Activated T-cell treated with anti-CD3 and anti-CD28 coated beads, Interleukin-2, amount 50 U/mL, for 24 hours (primary cell): ENCODE results near the gene CD101.
A peak's percentile ranks its signal among the peaks of the same experiment; 100 is the strongest.

Experiments used
- DNase-seq: peaks from one replicate; pipeline ENCODE4 v3.0.0-alpha.2; 2020
- H3K27ac Mint-ChIP-seq: 2 replicates; pipeline ENCODE4 v1.8.0; 2020; ENCODE audit warnings: mild to moderate bottlenecking, mixed read lengths
- H3K27me3 Mint-ChIP-seq: 2 replicates; pipeline ENCODE4 v1.8.0; 2020; ENCODE audit warnings: mixed read lengths
- H3K36me3 Mint-ChIP-seq: 2 replicates; pipeline ENCODE4 v1.8.0; 2020; ENCODE audit warnings: low read depth, mixed read lengths
- H3K4me1 Mint-ChIP-seq: 2 replicates; pipeline ENCODE4 v1.8.0; 2020; ENCODE audit warnings: low read depth, mixed read lengths
- H3K4me3 Mint-ChIP-seq: 2 replicates; pipeline ENCODE4 v1.8.0; 2020; ENCODE audit warnings: mild to moderate bottlenecking, moderate library complexity, mixed read lengths
- H3K9me3 Mint-ChIP-seq: 2 replicates; pipeline ENCODE4 v1.8.0; 2020; ENCODE audit warnings: mixed read lengths

The CD101 gene

DNA sequence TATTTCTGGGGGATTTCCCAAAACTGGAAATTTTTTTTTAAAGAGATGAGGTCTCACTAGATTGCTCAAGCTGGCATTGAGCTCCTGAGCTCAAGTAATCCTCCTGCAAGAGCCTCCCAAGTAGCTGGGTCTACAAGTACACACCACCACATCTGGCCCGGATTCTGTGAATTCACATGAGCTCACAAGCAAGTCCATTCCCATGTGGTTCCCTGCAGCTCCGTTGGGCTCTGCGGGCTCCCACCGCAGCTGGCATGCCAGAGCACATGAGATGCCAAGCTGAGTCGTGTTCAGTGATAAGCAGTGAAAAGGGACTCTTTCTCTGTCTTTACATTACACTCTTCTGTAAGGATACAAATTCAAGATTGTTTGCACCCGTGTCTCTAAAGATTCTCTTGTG is 36.7 kb downstream of the CD101 start:
- Mint-ChIP-seq H3K4me3 (no peak overlapping the region), H3K36me3 (no peaks in the 10 kb centered on the region), H3K27me3 (no peaks in the 10 kb centered on the region), H3K27ac (no peak overlapping the region), H3K4me1 (peaks cover 1% of the 10 kb centered on the region), H3K9me3 (peaks cover 3% of the 10 kb centered on the region)
- DNase-seq, result no peak

GRCh38 chr1:117044217-117044616 is 42.7 kb downstream of the CD101 start:
- Mint-ChIP-seq H3K36me3 (no peaks in the 10 kb centered on the region), H3K27ac (no peak overlapping the region), H3K9me3 (peaks cover 3% of the 10 kb centered on the region), H3K27me3 (no peaks in the 10 kb centered on the region), H3K4me3 (no peak overlapping the region), H3K4me1 (peaks cover 15% of the 10 kb centered on the region)
- no peak for DNase-seq

GRCh38 chr1:117045644-117046043 is 44.1 kb downstream of the CD101 start:
- Mint-ChIP-seq H3K4me1 (peaks cover 27% of the 10 kb centered on the region), H3K27me3 (no peaks in the 10 kb centered on the region), H3K36me3 (peaks cover 4% of the 10 kb centered on the region), H3K4me3 (no peak overlapping the region), H3K9me3 (peaks cover 3% of the 10 kb centered on the region), H3K27ac (no peak overlapping the region)
- no peak for DNase-seq

GRCh38 chr1:117046781-117047180 is 45.2 kb downstream of the CD101 start:
- peaks cover 4% of the 10 kb centered on the region for H3K36me3 Mint-ChIP-seq
- no peaks in the 10 kb centered on the region for H3K27me3 Mint-ChIP-seq
- H3K27ac Mint-ChIP-seq, result no peak overlapping the region
- no peak overlapping the region for H3K4me3 Mint-ChIP-seq
- no peaks in the 10 kb centered on the region for H3K9me3 Mint-ChIP-seq
- no peak for DNase-seq
- peaks cover 38% of the 10 kb centered on the region for H3K4me1 Mint-ChIP-seq

- Mint-ChIP-seq H3K4me1 (peaks cover 43% of the 10 kb centered on the region), H3K4me3 (no peak overlapping the region), H3K36me3 (peaks cover 4% of the 10 kb centered on the region), H3K9me3 (no peaks in the 10 kb centered on the region), H3K27me3 (no peaks in the 10 kb centered on the region), H3K27ac (no peak overlapping the region)
- DNase-seq, result no peak
Measured at GRCh38 chr1:117047271-117047670, 45.7 kb downstream of the CD101 start.

- no peak overlapping the region for H3K4me3 Mint-ChIP-seq
- peaks cover 52% of the 10 kb centered on the region for H3K4me1 Mint-ChIP-seq
- no peaks in the 10 kb centered on the region for H3K9me3 Mint-ChIP-seq
- no peaks in the 10 kb centered on the region for H3K27me3 Mint-ChIP-seq
- H3K27ac Mint-ChIP-seq, result peak overlapping the region; percentile 82
- DNase-seq, result no peak
- peaks cover 4% of the 10 kb centered on the region for H3K36me3 Mint-ChIP-seq
Measured at GRCh38 chr1:117049857-117050256, 48.3 kb downstream of the CD101 start.

DNA sequence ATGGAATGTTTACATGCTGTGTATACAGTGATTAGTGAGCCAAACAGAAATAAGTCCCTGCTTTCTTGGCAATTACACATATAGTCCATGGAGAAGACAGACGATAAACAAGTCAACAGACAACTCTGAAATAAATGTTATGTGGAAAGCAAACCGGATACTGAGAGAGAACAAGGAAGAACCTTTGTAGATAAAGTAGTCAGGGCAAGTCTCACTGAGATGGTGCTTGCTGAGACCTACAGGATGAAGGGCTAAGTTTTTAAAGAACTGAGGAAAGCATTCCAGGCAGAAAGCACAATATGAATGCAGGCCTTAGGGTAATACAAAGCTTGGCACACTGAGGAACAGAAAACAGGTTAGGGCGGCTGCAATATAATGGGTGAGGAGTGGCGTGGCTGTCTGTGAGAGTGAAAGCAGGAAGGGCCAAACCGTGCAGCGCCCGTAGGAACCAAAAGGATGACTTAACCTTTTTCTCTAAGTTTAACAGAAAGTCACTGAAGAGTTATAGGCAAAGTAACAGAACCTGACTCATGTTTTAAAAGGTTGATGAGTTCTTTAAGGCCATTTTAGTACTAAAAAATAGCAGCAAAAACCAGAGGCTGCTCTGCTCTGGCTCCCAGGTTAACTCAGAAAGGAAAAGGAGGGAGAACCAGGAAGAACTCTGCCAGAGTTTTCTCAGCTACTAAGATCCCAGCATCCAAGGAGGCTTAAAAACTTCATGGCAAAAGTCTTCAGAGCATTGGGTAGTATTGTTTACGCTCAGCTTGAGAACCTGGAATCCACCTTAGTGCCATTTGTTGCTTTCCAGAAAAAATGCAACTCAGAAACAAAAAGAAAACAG is 49.9 kb downstream of the CD101 start:
- Mint-ChIP-seq H3K36me3 (peaks cover 4% of the 10 kb centered on the region), H3K27me3 (no peaks in the 10 kb centered on the region), H3K4me3 (peak overlapping the region; percentile 66), H3K27ac (peak overlapping the region; percentile 93), H3K9me3 (no peaks in the 10 kb centered on the region), H3K4me1 (peaks cover 58% of the 10 kb centered on the region)
- DNase-seq, result peak; percentile 52

DNA sequence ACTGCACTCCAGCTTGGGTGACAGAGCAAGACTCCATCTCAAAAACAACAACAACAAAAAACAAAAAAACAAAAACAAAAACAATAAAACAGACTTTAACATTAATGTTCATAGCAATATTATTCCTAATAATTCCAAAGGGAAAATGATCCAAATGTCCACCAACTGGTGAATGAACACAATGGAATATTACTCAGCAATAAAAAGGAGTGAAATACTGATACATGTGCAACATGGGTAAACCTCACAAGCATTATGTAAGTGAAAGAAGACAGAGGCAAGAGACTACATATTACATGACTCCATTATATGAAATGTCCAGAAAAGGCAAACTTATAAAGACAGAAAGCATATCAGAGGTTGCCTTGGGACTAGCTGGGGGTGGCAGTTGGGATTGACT is 52.5 kb downstream of the CD101 start:
- Mint-ChIP-seq H3K27ac (no peak overlapping the region), H3K4me1 (peaks cover 54% of the 10 kb centered on the region), H3K36me3 (peaks cover 6% of the 10 kb centered on the region), H3K9me3 (no peaks in the 10 kb centered on the region), H3K27me3 (no peaks in the 10 kb centered on the region), H3K4me3 (no peak overlapping the region)
- no peak for DNase-seq

DNA sequence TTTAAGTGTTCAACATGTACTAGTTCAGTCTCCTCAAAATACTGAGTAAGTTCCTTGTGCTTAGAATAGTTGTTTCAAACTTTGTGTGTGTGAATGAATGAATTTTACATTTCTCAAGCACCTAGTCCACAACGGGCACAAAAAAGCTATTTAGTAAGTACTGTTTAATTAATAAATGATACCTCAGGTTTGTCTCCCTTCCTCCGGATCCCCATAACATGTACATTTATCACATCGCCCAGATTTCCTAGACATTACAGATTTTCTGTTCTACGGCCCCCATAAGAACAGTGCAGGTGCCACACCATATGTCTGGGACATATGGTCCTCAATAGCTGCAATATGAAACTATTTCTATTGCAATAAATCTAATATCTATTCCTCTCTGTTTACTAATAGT is 57.2 kb downstream of the CD101 start:
- no peak for DNase-seq
- peaks cover 27% of the 10 kb centered on the region for H3K36me3 Mint-ChIP-seq
- peaks cover 50% of the 10 kb centered on the region for H3K4me1 Mint-ChIP-seq
- H3K4me3 Mint-ChIP-seq, result no peak overlapping the region
- H3K9me3 Mint-ChIP-seq, result no peaks in the 10 kb centered on the region
- no peaks in the 10 kb centered on the region for H3K27me3 Mint-ChIP-seq
- no peak overlapping the region for H3K27ac Mint-ChIP-seq

- Mint-ChIP-seq H3K27ac (no peak overlapping the region), H3K4me3 (no peak overlapping the region), H3K9me3 (no peaks in the 10 kb centered on the region), H3K4me1 (peaks cover 51% of the 10 kb centered on the region), H3K36me3 (peaks cover 32% of the 10 kb centered on the region), H3K27me3 (no peaks in the 10 kb centered on the region)
- peak; percentile 79 for DNase-seq
Measured at GRCh38 chr1:117059334-117059677, 57.7 kb downstream of the CD101 start.

GRCh38 chr1:117059678-117060440 is 58.3 kb downstream of the CD101 start, which contains the start of gene TTF2:
TTF2 (plus strand) TSS chr1:117060326; CDS start chr1:117060347, 21 bp downstream.
- peaks cover 37% of the 10 kb centered on the region for H3K36me3 Mint-ChIP-seq
- no peak within 1 kb of the TSS for H3K4me3 Mint-ChIP-seq
- H3K27ac Mint-ChIP-seq, result no peak within 1 kb of the TSS
- no peaks in the 10 kb centered on the region for H3K9me3 Mint-ChIP-seq
- peaks cover 52% of the 10 kb centered on the region for H3K4me1 Mint-ChIP-seq
- DNase-seq, result peak; percentile 92
- H3K27me3 Mint-ChIP-seq, result no peaks in the 10 kb centered on the region

DNA sequence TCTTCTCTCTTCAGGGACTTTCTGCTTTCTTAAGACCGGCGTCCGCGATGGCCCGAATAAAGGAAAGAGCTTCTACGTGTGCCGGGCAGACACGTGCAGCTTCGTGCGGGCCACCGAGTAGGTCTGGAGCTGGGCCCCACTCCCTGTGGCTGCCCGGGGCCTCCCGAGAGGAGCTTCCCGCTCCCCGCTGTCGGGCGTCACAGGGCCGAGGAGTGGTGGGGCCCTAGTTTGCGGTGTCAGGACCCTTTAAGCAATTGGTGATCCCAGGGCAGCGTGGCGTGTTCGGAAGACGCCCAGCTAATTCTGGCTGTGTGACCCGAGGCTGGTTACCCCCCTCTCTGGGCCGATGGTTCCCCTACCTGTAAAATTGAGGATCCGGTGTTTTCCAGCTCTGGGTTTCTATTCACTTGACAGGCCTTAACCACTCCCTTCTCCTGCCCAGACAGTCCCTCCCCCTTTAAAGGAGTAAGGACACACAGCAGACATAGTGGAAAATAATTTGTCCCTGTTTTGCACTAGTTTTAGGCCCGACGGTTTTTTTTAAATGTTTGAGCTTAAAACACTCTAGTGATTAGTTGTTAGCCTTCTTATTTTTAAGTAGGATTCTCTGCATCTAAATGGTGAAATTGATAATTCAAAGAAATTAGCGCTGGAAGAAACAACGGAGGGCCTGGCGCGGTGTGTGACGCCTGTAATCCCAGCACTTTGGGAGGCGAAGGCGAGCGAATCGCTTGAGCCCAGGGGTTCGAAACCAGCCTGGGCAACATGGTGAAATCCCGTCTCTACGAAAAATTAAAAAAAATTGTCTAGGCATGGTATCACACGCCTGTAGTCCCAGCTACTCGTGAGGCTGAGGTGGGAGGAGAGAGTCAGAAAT is 59.1 kb downstream of the CD101 start:
- peaks cover 46% of the 10 kb centered on the region for H3K36me3 Mint-ChIP-seq
- no peaks in the 10 kb centered on the region for H3K27me3 Mint-ChIP-seq
- no peak for DNase-seq
- H3K27ac Mint-ChIP-seq, result no peak overlapping the region
- H3K9me3 Mint-ChIP-seq, result no peaks in the 10 kb centered on the region
- H3K4me1 Mint-ChIP-seq, result peaks cover 48% of the 10 kb centered on the region
- no peak overlapping the region for H3K4me3 Mint-ChIP-seq

DNA sequence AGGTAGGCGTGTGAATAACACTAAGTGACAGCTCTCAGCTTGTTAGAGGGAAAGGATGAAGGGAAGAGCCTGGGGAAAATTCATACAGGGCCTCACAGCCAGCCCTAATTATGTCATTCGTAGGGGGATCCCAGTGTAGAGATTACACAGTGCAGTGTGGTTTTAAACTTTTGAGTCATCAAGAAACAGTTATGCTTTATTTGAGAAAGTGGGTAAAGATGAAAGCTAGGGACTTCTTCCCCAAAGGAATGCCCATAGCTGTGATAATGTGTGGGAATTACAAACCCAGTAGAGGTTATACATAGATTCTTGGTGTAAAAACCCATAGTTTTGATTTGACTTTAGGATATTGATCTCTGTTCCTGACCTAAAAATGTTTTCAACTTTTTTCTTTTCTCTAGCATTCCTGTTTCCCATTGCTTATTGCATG is 60.4 kb downstream of the CD101 start:
- no peak for DNase-seq
- Mint-ChIP-seq H3K9me3 (no peaks in the 10 kb centered on the region), H3K4me1 (peaks cover 49% of the 10 kb centered on the region), H3K27me3 (no peaks in the 10 kb centered on the region), H3K27ac (no peak overlapping the region), H3K36me3 (peaks cover 58% of the 10 kb centered on the region), H3K4me3 (no peak overlapping the region)

DNA sequence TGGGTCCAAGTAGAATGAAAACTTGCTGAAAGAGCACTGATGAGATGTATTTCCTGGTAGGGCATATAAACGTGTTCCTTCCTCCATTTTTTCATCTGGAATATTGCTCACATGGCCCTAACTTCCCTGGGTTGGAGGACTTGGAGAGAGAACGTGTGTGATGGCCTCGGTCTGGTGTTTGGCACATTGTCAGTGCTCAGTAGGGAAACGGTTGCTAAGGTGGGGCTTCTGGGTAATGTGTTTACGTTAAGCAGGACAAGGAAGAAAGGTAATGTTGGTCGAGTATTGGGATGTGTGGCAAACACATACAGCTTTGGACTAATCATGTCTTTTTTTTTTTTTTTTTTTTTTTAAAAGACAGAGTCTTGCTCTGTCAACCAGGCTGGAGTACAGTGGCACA is 64.8 kb downstream of the CD101 start:
- H3K4me3 Mint-ChIP-seq, result no peak overlapping the region
- H3K9me3 Mint-ChIP-seq, result no peaks in the 10 kb centered on the region
- H3K27ac Mint-ChIP-seq, result no peak overlapping the region
- H3K4me1 Mint-ChIP-seq, result peaks cover 60% of the 10 kb centered on the region
- H3K36me3 Mint-ChIP-seq, result peaks cover 94% of the 10 kb centered on the region
- no peaks in the 10 kb centered on the region for H3K27me3 Mint-ChIP-seq
- DNase-seq, result no peak
